Endodermal cell (in vitro differentiated cells): Measurements from ENCODE around the gene KIAA2012. TPM values are rescaled to one million over a fixed set of nuclear protein-coding genes. Genes with fewer than 3 reads are reported as not detected.

ENCODE experiments used
- DNase-seq: peaks from one replicate; pipeline ENCODE4 v3.0.0-alpha.2; 2017
- H3K27ac ChIP-seq: 2 replicates; pipeline ENCODE4 v1.5.1; 2013; ENCODE audit warnings: mild to moderate bottlenecking, low read depth, low read length, moderate library complexity
- H3K27me3 ChIP-seq: 2 replicates; pipeline ENCODE4 v1.6.1; 2013; ENCODE audit warnings: mild to moderate bottlenecking, low read length, moderate library complexity; ENCODE audit not compliant: insufficient read depth, control insufficient read depth, poor library complexity, severe bottlenecking
- H3K36me3 ChIP-seq: 2 replicates; pipeline ENCODE4 v1.7.0; 2013; ENCODE audit warnings: mild to moderate bottlenecking, low read length, moderate library complexity; ENCODE audit not compliant: control insufficient read depth, insufficient read depth
- H3K4me1 ChIP-seq: one replicate; pipeline ENCODE4 v1.7.0; 2013; ENCODE audit warnings: low read length; ENCODE audit not compliant: control insufficient read depth, insufficient read depth
- H3K4me3 ChIP-seq: 2 replicates; pipeline ENCODE4 v1.5.1; 2013; ENCODE audit warnings: mild to moderate bottlenecking, low read length, moderate library complexity
- H3K9ac ChIP-seq: 2 replicates; pipeline ENCODE4 v1.6.1; 2013; ENCODE audit warnings: mild to moderate bottlenecking, low read length, moderate library complexity; ENCODE audit not compliant: poor library complexity, severe bottlenecking; ENCODE audit errors: extremely low read depth
- H3K9me3 ChIP-seq: 2 replicates; pipeline ENCODE4 v1.6.1; 2013; ENCODE audit warnings: mild to moderate bottlenecking, low read length, moderate library complexity; ENCODE audit not compliant: control insufficient read depth
- H3K27ac Mint-ChIP-seq: 2 replicates; pipeline ENCODE4 v1.8.0; 2020; ENCODE audit warnings: mixed read lengths
- H3K27me3 Mint-ChIP-seq: 2 replicates; pipeline ENCODE4 v1.8.0; 2021; ENCODE audit warnings: mild to moderate bottlenecking, mixed read lengths; ENCODE audit not compliant: insufficient read depth
- H3K36me3 Mint-ChIP-seq: 2 replicates; pipeline ENCODE4 v1.8.0; 2020; ENCODE audit warnings: low read depth, mixed read lengths
- H3K4me1 Mint-ChIP-seq: 2 replicates; pipeline ENCODE4 v1.8.0; 2020; ENCODE audit warnings: mixed read lengths
- H3K4me3 Mint-ChIP-seq: 2 replicates; pipeline ENCODE4 v1.8.0; 2020; ENCODE audit warnings: mild to moderate bottlenecking, moderate library complexity, mixed read lengths
- H3K9me3 Mint-ChIP-seq: 2 replicates; pipeline ENCODE4 v1.8.0; 2020; ENCODE audit warnings: mild to moderate bottlenecking, mixed read lengths
- WGBS, 2 experiments: methylation state at CpG; one replicate each; pipeline versions ENCODE4 v1.1.5 to v1.1.7; 2013; ENCODE audit warnings: missing lambda C conversion rate in 2 of 2, mixed read lengths in 1 of 2; ENCODE audit not compliant: insufficient coverage in 1 of 2, insufficient read length in 1 of 2; 5-methylcytosine and 5-hydroxymethylcytosine counted together
- total RNA-seq, 2 donors: library from RNA; stranded (reverse); fragmentation: NEBNext Ultra II Directional in 1 of 2; extraction: Animal tissue kit (Norgen Biotek cat#: 25700) in 1 of 2; gene quantifications; 2 replicates in 1 of 2; 3 replicates in 1 of 2; pipeline ENCODE4 v1.2.1, GENCODE V29; 2021
- TF ChIP-seq, protein P1 (sequence below): fragments of 200-600 bp; sonication (generic); conservative IDR thresholded peaks from 2 replicates; pipeline ENCODE4 v1.5.0; 2021; ENCODE audit warnings: antibody characterized with exemption, mild to moderate bottlenecking

Gene KIAA2012
- total RNA-seq, 2 donors from 2014 or later: 0.62 to 1.0 TPM

DNA sequence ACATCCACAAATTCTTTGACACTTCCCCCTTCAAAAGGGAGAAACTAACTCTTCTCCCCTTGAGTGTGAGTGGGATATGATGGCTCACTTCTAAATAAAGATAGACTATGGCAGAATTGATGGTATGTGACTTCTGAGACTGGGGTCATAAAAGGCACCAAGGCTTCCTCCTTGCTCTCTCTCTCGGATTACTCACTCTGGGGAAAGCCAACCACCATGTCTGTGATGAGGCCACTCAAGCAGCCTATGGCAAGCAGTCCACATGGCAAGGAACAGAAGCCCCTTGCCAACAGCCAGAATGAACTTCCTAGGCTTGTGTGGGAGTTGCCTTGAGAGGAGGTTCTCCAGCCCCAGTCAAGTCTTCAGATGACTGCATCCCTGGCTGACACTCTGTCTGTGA, 43.6 kb downstream of the KIAA2012 start:
- Mint-ChIP-seq H3K27me3 (no peaks in the 10 kb centered on the region), H3K9me3 (peaks cover 23% of the 10 kb centered on the region), H3K4me1 (peaks cover 34% of the 10 kb centered on the region), H3K4me3 (no peak overlapping the region), H3K36me3 (peaks cover 12% of the 10 kb centered on the region), H3K27ac (no peak overlapping the region)
- TF ChIP-seq, protein P1, sequence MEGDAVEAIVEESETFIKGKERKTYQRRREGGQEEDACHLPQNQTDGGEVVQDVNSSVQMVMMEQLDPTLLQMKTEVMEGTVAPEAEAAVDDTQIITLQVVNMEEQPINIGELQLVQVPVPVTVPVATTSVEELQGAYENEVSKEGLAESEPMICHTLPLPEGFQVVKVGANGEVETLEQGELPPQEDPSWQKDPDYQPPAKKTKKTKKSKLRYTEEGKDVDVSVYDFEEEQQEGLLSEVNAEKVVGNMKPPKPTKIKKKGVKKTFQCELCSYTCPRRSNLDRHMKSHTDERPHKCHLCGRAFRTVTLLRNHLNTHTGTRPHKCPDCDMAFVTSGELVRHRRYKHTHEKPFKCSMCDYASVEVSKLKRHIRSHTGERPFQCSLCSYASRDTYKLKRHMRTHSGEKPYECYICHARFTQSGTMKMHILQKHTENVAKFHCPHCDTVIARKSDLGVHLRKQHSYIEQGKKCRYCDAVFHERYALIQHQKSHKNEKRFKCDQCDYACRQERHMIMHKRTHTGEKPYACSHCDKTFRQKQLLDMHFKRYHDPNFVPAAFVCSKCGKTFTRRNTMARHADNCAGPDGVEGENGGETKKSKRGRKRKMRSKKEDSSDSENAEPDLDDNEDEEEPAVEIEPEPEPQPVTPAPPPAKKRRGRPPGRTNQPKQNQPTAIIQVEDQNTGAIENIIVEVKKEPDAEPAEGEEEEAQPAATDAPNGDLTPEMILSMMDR: no peak
- H3K4me1 ChIP-seq: peaks cover 19% of the 10 kb centered on the region
- H3K27me3 ChIP-seq: no peaks in the 10 kb centered on the region
- H3K4me3 ChIP-seq: no peak overlapping the region
- H3K9me3 ChIP-seq: peaks cover 24% of the 10 kb centered on the region
- 100% methylated on average over 1 of the region's 1 CpG for WGBS, 2 experiments
- H3K27ac ChIP-seq: no peak overlapping the region
- no peak overlapping the region for H3K9ac ChIP-seq
- no peaks in the 10 kb centered on the region for H3K36me3 ChIP-seq
- DNase-seq: no peak

DNA sequence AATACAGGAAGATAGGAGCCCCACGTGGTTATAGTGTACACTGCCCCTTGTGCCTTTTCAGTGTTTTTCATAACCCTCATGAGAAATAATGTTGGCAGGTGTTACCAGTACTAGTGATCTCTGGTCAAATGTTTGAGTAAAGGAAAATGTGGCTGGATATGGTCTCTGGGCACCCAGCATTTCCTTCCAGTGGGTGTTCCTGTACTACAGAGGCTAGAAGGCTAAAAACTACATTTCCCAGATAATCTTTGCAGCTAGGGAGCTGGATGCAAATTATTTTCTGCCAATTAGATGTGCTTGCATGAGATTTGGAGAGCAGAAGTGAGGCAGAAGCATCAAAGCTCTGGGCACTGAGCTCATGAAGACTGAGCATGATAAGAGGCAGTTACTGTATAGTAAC, 45.1 kb downstream of the KIAA2012 start:
- Histone ChIP-seq H3K27ac (no peak overlapping the region), H3K4me1 (peaks cover 6% of the 10 kb centered on the region), H3K9me3 (peaks cover 24% of the 10 kb centered on the region), H3K27me3 (no peaks in the 10 kb centered on the region), H3K9ac (no peak overlapping the region), H3K4me3 (no peak overlapping the region), H3K36me3 (no peaks in the 10 kb centered on the region)
- H3K27ac Mint-ChIP-seq: no peak overlapping the region
- H3K27me3 Mint-ChIP-seq: no peaks in the 10 kb centered on the region
- DNase-seq: no peak
- peaks cover 23% of the 10 kb centered on the region for H3K9me3 Mint-ChIP-seq
- TF ChIP-seq, protein P1: no peak
- H3K4me3 Mint-ChIP-seq: no peak overlapping the region
- WGBS, 2 experiments: 75 to 82% methylated on average over 1 of the region's 1 CpG
- H3K4me1 Mint-ChIP-seq: peaks cover 28% of the 10 kb centered on the region
- H3K36me3 Mint-ChIP-seq: peaks cover 12% of the 10 kb centered on the region

DNA sequence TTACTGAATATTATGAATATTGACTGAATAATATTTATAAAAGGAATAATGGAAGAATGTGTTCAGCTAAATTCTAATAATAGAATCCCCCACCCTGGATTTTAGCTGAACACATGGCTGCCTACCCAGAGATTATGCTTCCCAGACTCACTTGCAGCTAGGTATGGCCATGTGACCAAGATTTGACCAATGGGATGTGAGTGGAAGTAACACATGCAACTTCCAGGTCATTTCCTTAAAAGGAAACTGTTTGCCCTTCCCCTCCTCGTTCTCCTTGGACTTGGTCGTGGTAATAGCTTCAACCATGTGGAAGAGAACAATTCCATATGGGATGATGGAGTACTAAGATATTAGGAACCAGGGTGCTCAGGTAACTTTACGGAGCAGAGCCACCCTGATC, 47.8 kb downstream of the KIAA2012 start:
- peaks cover 12% of the 10 kb centered on the region for H3K36me3 Mint-ChIP-seq

More for the DNA sequence above, 47.8 kb downstream of the KIAA2012 start:
- peaks cover 27% of the 10 kb centered on the region for H3K4me1 Mint-ChIP-seq
- peaks cover 24% of the 10 kb centered on the region for H3K9me3 ChIP-seq
- 89 to 90% methylated on average over 2 to 3 of the region's 3 CpGs for WGBS, 2 experiments
- no peaks in the 10 kb centered on the region for H3K36me3 ChIP-seq
- H3K9ac ChIP-seq: no peak overlapping the region
- no peaks in the 10 kb centered on the region for H3K27me3 Mint-ChIP-seq
- no peak overlapping the region for H3K4me3 ChIP-seq
- H3K4me3 Mint-ChIP-seq: no peak overlapping the region
- H3K4me1 ChIP-seq: no peaks in the 10 kb centered on the region
- H3K27ac ChIP-seq: no peak overlapping the region
- H3K9me3 Mint-ChIP-seq: peaks cover 23% of the 10 kb centered on the region
- H3K27ac Mint-ChIP-seq: no peak overlapping the region
- no peaks in the 10 kb centered on the region for H3K27me3 ChIP-seq
- DNase-seq: no peak
- TF ChIP-seq, protein P1: no peak
